SU-DHL-6 (cell line): ENCODE data around the gene UTP15.

Source experiments
- H2AFZ ChIP-seq: fragments of 200-600 bp; sonication (generic); 2 replicates; pipeline ENCODE4 v1.6.1; 2014; ENCODE audit warnings: low read depth, mild to moderate bottlenecking, moderate library complexity, mixed read lengths, antibody characterized with exemption, low read length; ENCODE audit not compliant: severe bottlenecking
- H3F3A ChIP-seq: fragments of 200-600 bp; shearing (Covaris generic); 2 replicates; pipeline ENCODE4 v1.6.0; 2016; ENCODE audit warnings: antibody characterized with exemption, mild to moderate bottlenecking; ENCODE audit not compliant: insufficient read depth
- H3K27ac ChIP-seq: fragments of 200-600 bp; sonication (generic); 2 replicates; pipeline ENCODE4 v1.5.1; 2016; ENCODE audit warnings: low read depth, mild to moderate bottlenecking, low read length, moderate library complexity, mixed read lengths
- H3K27me3 ChIP-seq: fragments of 200-600 bp; sonication (generic), shearing (Covaris generic); 2 replicates; pipeline ENCODE4 v1.6.0; 2014; ENCODE audit warnings: mild to moderate bottlenecking, low read length
- H3K36me3 ChIP-seq: fragments of 200-600 bp; sonication (generic); 2 replicates; pipeline ENCODE4 v1.6.1; 2014; ENCODE audit warnings: mild to moderate bottlenecking, low read length, mixed read lengths
- H3K4me2 ChIP-seq: fragments of 300-600, 200-600 bp; shearing (Covaris generic), sonication (generic); 2 replicates; pipeline ENCODE4 v1.6.0; 2014; ENCODE audit warnings: low read length, low read depth, mild to moderate bottlenecking; ENCODE audit not compliant: poor library complexity, severe bottlenecking
- H3K4me3 ChIP-seq: fragments of 200-600 bp; sonication (generic); 2 replicates; pipeline ENCODE4 v1.5.1; 2014; ENCODE audit warnings: antibody characterized with exemption, low read length, mild to moderate bottlenecking, mixed read lengths; ENCODE audit not compliant: insufficient read depth, poor library complexity, severe bottlenecking
- H3K79me2 ChIP-seq: fragments of 200-600 bp; sonication (generic); 2 replicates; pipeline ENCODE4 v1.6.1; 2014; ENCODE audit warnings: mild to moderate bottlenecking, low read length, moderate library complexity; ENCODE audit not compliant: insufficient read depth
- H3K9ac ChIP-seq: fragments of 200-600 bp; sonication (generic); 2 replicates; pipeline ENCODE4 v1.7.0; 2014; ENCODE audit warnings: mild to moderate bottlenecking, low read length
- H3K9me2 ChIP-seq: fragments of 200-600 bp; sonication (generic); replicated peaks from 2 replicates; pipeline ENCODE4 v1.6.1; 2014; ENCODE audit warnings: low read length; ENCODE audit not compliant: insufficient read depth
- H3K9me3 ChIP-seq: fragments of 200-600 bp; sonication (generic); 2 replicates; pipeline ENCODE4 v1.6.1; 2014; ENCODE audit warnings: low read length, mixed read lengths; ENCODE audit not compliant: insufficient read depth
- H4K20me1 ChIP-seq: fragments of 200-600 bp; sonication (generic); 2 replicates; pipeline ENCODE4 v1.6.1; 2014; ENCODE audit warnings: low read depth, mild to moderate bottlenecking, antibody characterized with exemption, low read length, moderate library complexity, mixed read lengths
- CTCF ChIP-seq: fragments of 200-600 bp; sonication (generic); IDR thresholded peaks from one replicate; pipeline ENCODE4 v1.5.1; 2017; ENCODE audit warnings: antibody characterized with exemption, mild to moderate bottlenecking, low read length, moderate library complexity; ENCODE audit not compliant: insufficient read depth, poor library complexity, severe bottlenecking
- EZH2phosphoT487 ChIP-seq: fragments of 200-600 bp; sonication (generic), shearing (Covaris generic); conservative IDR thresholded peaks from 2 replicates; pipeline ENCODE4 v1.6.1; 2018; ENCODE audit warnings: mild to moderate bottlenecking, antibody characterized with exemption, low read length, moderate library complexity, mixed read lengths

UTP15 gene

GRCh38 chr5:73545403-73545779 is 20.2 kb upstream of the UTP15 start:
- H3K79me2 ChIP-seq, result no peaks in the 10 kb centered on the region
- no peak overlapping the region for H3K9ac ChIP-seq
- no peak overlapping the region for H3K4me2 ChIP-seq
- no peaks in the 10 kb centered on the region for H3K9me3 ChIP-seq
- no peaks in the 10 kb centered on the region for H3K9me2 ChIP-seq
- no peak overlapping the region for H3K27ac ChIP-seq
- no peaks in the 10 kb centered on the region for H3K36me3 ChIP-seq
- no peaks in the 10 kb centered on the region for H3K27me3 ChIP-seq
- no peaks in the 10 kb centered on the region for H4K20me1 ChIP-seq
- no peaks in the 10 kb centered on the region for H3F3A ChIP-seq
- H3K4me3 ChIP-seq, result no peak overlapping the region
- no peak for TF ChIP-seq EZH2phosphoT487
- TF ChIP-seq CTCF, result no peak
- H2AFZ ChIP-seq, result no peak overlapping the region

- H3K9me3 ChIP-seq, result no peaks in the 10 kb centered on the region
- no peaks in the 10 kb centered on the region for H3F3A ChIP-seq
- H3K4me3 ChIP-seq, result no peak overlapping the region
- no peak overlapping the region for H3K27ac ChIP-seq
- H4K20me1 ChIP-seq, result no peaks in the 10 kb centered on the region
- H3K36me3 ChIP-seq, result peaks cover 2% of the 10 kb centered on the region; the same call in 1 of the 2 replicates
- no peak overlapping the region for H2AFZ ChIP-seq
- H3K27me3 ChIP-seq, result no peaks in the 10 kb centered on the region
- no peak for TF ChIP-seq CTCF
- TF ChIP-seq EZH2phosphoT487, result no peak
- no peaks in the 10 kb centered on the region for H3K79me2 ChIP-seq
- H3K9ac ChIP-seq, result no peak overlapping the region
- no peaks in the 10 kb centered on the region for H3K9me2 ChIP-seq
- no peak overlapping the region for H3K4me2 ChIP-seq
These were observed 15.5 kb upstream of the UTP15 start for GRCh38 chr5:73550016-73550415.

- Histone ChIP-seq H3F3A (no peaks in the 10 kb centered on the region), H2AFZ (no peak overlapping the region), H3K9me3 (no peaks in the 10 kb centered on the region), H3K27me3 (no peaks in the 10 kb centered on the region), H3K4me2 (no peak overlapping the region), H3K36me3 (peaks cover 2% of the 10 kb centered on the region; the same call in 1 of the 2 replicates), H4K20me1 (no peaks in the 10 kb centered on the region), H3K4me3 (no peak overlapping the region), H3K27ac (no peak overlapping the region), H3K9ac (no peak overlapping the region), H3K9me2 (no peaks in the 10 kb centered on the region), H3K79me2 (no peaks in the 10 kb centered on the region)
- TF ChIP-seq EZH2phosphoT487 (no peak), CTCF (no peak)
These were observed 12.9 kb upstream of the UTP15 start for GRCh38 chr5:73552642-73553041.
